H1 (cell line): ENCODE measurements around the gene INHBB. TPM values are rescaled to one million over a fixed set of nuclear protein-coding genes. Genes with fewer than 3 reads are reported as not detected.

ENCODE experiments used
- CTCF ChIA-PET: fragments of 300-600 bp; sonication (Branson Sonifier 250); formaldehyde crosslinking; loops from one replicate; lab custom pipeline; 2021; ENCODE audit not compliant: partially characterized antibody; lab: Charles Lee
- POLR2A ChIA-PET: fragments of 300-600 bp; sonication (Branson Sonifier 250); formaldehyde crosslinking; loops from one replicate; lab custom pipeline; 2021; ENCODE audit warnings: inconsistent platforms; ENCODE audit not compliant: partially characterized antibody; lab: Charles Lee
- DNase-seq, 2 experiments: peaks; one replicate each; pipeline versions ENCODE4 v3.0.0 to v3.0.0-alpha.2; 2010 to 2022; ENCODE audit warnings: low spot score in 2 of 2, low read depth in 1 of 2, mixed read lengths in 1 of 2
- FAIRE-seq: peaks from 2 replicates; lab custom pipeline; 2011; peaks lifted over from hg19 to GRCh38; lab: Jason Lieb, UNC
- H2AFZ ChIP-seq: 2 replicates; pipeline ENCODE4 v1.8.1; 2012; ENCODE audit warnings: low read length, inconsistent platforms
- H2AK5ac ChIP-seq: 2 replicates; pipeline ENCODE4 v1.6.1; 2013; ENCODE audit warnings: low read depth, low read length
- H2BK120ac ChIP-seq: replicated peaks from 2 replicates; pipeline ENCODE3; 2013; ENCODE audit warnings: low read depth, low read length, inconsistent platforms
- H2BK12ac ChIP-seq: 2 replicates; pipeline ENCODE4 v1.6.1; 2013; ENCODE audit warnings: low read depth, low read length
- H2BK15ac ChIP-seq: 2 replicates; pipeline ENCODE4 v1.6.1; 2013; ENCODE audit warnings: low read length
- H2BK20ac ChIP-seq: 2 replicates; pipeline ENCODE4 v1.6.1; 2013; ENCODE audit warnings: low read length
- H2BK5ac ChIP-seq: 2 replicates; pipeline ENCODE4 v1.6.1; 2013; ENCODE audit warnings: low read depth, low read length
- H3K14ac ChIP-seq: 2 replicates; pipeline ENCODE4 v1.6.1; 2013; ENCODE audit warnings: inconsistent platforms; ENCODE audit not compliant: insufficient read length
- H3K18ac ChIP-seq: 2 replicates; pipeline ENCODE4 v1.6.1; 2013; ENCODE audit warnings: low read length; ENCODE audit errors: extremely low read depth
- H3K23ac ChIP-seq: 2 replicates; pipeline ENCODE4 v1.6.1; 2013; ENCODE audit warnings: inconsistent platforms; ENCODE audit not compliant: insufficient read length
- H3K23me2 ChIP-seq: 2 replicates; pipeline ENCODE4 v1.6.1; 2013; ENCODE audit warnings: low read depth, low read length
- H3K27ac ChIP-seq: 2 replicates; pipeline ENCODE4 v1.6.1; 2011; ENCODE audit warnings: low read depth, low read length, inconsistent platforms
- H3K27me3 ChIP-seq, 4 experiments: replicated peaks in 1 of 4; 1 replicate in 1 of 4; 2 replicates in 3 of 4; pipeline versions ENCODE4 v1.6.1 to v1.8.1; 2011 to 2013; ENCODE audit warnings: low read length in 3 of 4, mild to moderate bottlenecking in 3 of 4, inconsistent platforms in 2 of 4, mixed read lengths in 2 of 4, moderate library complexity in 1 of 4; ENCODE audit not compliant: control insufficient read depth in 3 of 4, insufficient read depth in 3 of 4; ENCODE audit errors: extremely low read depth in 1 of 4
- H3K36me3 ChIP-seq, 4 experiments: 2 replicates each; pipeline versions ENCODE4 v1.6.1 to v1.8.1; 2011 to 2013; ENCODE audit warnings: mild to moderate bottlenecking in 4 of 4, low read length in 3 of 4, moderate library complexity in 2 of 4, control low read depth in 1 of 4, inconsistent platforms in 1 of 4; ENCODE audit not compliant: insufficient read depth in 4 of 4, control insufficient read depth in 2 of 4
- H3K4ac ChIP-seq: replicated peaks from 2 replicates; pipeline ENCODE3; 2013; ENCODE audit warnings: low read length, low read depth, mixed read lengths, inconsistent platforms; ENCODE audit not compliant: insufficient read length
- H3K4me1 ChIP-seq, 4 experiments: replicated peaks in 1 of 4; 1 replicate in 1 of 4; 2 replicates in 3 of 4; pipeline versions ENCODE4 v1.6.1 to v1.8.1; 2011 to 2013; ENCODE audit warnings: low read length in 3 of 4, inconsistent platforms in 2 of 4, mixed read lengths in 1 of 4; ENCODE audit not compliant: insufficient read depth in 4 of 4, control insufficient read depth in 3 of 4
- H3K4me2 ChIP-seq, 2 experiments: 2 replicates each; pipeline versions ENCODE4 v1.6.1 to v1.8.1; 2011 to 2013; ENCODE audit warnings: low read depth in 2 of 2, low read length in 2 of 2, control low read depth in 1 of 2, inconsistent platforms in 1 of 2, mild to moderate bottlenecking in 1 of 2; ENCODE audit not compliant: insufficient read depth in 1 of 2
- H3K4me3 ChIP-seq, 4 experiments: fragments of 200-600, 300-600 bp in 1 of 4; sonication (generic), shearing (Covaris generic), sonication (Bioruptor Twin) in 1 of 4; 2 replicates each; pipeline versions ENCODE4 v1.5.1 to v1.8.1; 2011 to 2016; ENCODE audit warnings: low read length in 4 of 4, low read depth in 3 of 4, control low read depth in 2 of 4, inconsistent platforms in 2 of 4, mild to moderate bottlenecking in 2 of 4, mixed read lengths in 1 of 4, moderate library complexity in 1 of 4; ENCODE audit not compliant: insufficient read depth in 2 of 4; ENCODE audit errors: extremely low read depth in 1 of 4
- H3K56ac ChIP-seq: replicated peaks from 2 replicates; pipeline ENCODE3; 2013; ENCODE audit warnings: low read depth, mild to moderate bottlenecking, mixed read lengths, low read length, inconsistent platforms; ENCODE audit not compliant: insufficient read length
- H3K79me1 ChIP-seq: 2 replicates; pipeline ENCODE4 v1.6.1; 2013; ENCODE audit warnings: low read depth, low read length, control low read depth
- H3K79me2 ChIP-seq, 2 experiments: 2 replicates each; pipeline versions ENCODE4 v1.6.1 to v1.8.1; 2012 to 2013; ENCODE audit warnings: low read length in 2 of 2, mild to moderate bottlenecking in 2 of 2, inconsistent platforms in 1 of 2; ENCODE audit not compliant: insufficient read depth in 2 of 2, control insufficient read depth in 1 of 2
- H3K9ac ChIP-seq, 4 experiments: replicated peaks in 1 of 4; 1 replicate in 1 of 4; 2 replicates in 3 of 4; pipeline versions ENCODE4 v1.6.1 to v1.8.1; 2011 to 2013; ENCODE audit warnings: low read depth in 3 of 4, low read length in 3 of 4, control low read depth in 2 of 4, mild to moderate bottlenecking in 2 of 4, moderate library complexity in 2 of 4, inconsistent platforms in 1 of 4; ENCODE audit errors: extremely low read depth in 1 of 4
- H3K9me3 ChIP-seq, 2 experiments: 2 replicates each; pipeline versions ENCODE4 v1.6.1 to v1.8.1; 2012 to 2013; ENCODE audit warnings: mild to moderate bottlenecking in 2 of 2, moderate library complexity in 2 of 2, control low read depth in 1 of 2, inconsistent platforms in 1 of 2, low read depth in 1 of 2, low read length in 1 of 2, mixed read lengths in 1 of 2; ENCODE audit not compliant: insufficient read depth in 2 of 2
- H4K20me1 ChIP-seq, 2 experiments: replicated peaks in 1 of 2; 2 replicates each; pipeline versions ENCODE3 to v1.8.1; 2011 to 2013; ENCODE audit warnings: inconsistent platforms in 2 of 2, low read length in 2 of 2, mild to moderate bottlenecking in 1 of 2; ENCODE audit not compliant: insufficient read depth in 2 of 2, control insufficient read depth in 1 of 2
- H4K5ac ChIP-seq: 2 replicates; pipeline ENCODE4 v1.6.1; 2013; ENCODE audit warnings: low read length, low read depth, mixed read lengths, inconsistent platforms; ENCODE audit not compliant: insufficient read length
- H4K8ac ChIP-seq: 2 replicates; pipeline ENCODE4 v1.8.0; 2013; ENCODE audit warnings: mild to moderate bottlenecking, moderate library complexity, low read length, inconsistent platforms; ENCODE audit not compliant: insufficient read depth; ENCODE audit errors: extremely low read depth
- H4K91ac ChIP-seq: replicated peaks from 2 replicates; pipeline ENCODE3; 2013; ENCODE audit warnings: low read length, mixed read lengths, inconsistent platforms; ENCODE audit not compliant: insufficient read length
- JUND ChIP-seq: IDR thresholded peaks from 2 replicates; pipeline ENCODE4 v1.6.1; 2011; ENCODE audit warnings: mild to moderate bottlenecking, improper control_type of control experiment, low read length
- KDM4A ChIP-seq: IDR thresholded peaks from one replicate; pipeline ENCODE4 v1.7.1; 2012; ENCODE audit warnings: low read depth, mild to moderate bottlenecking, moderate library complexity, low read length, inconsistent platforms; ENCODE audit not compliant: severe bottlenecking
- RXRA ChIP-seq: IDR thresholded peaks from 2 replicates; pipeline ENCODE4 v1.6.1; 2011; ENCODE audit warnings: low read depth, mild to moderate bottlenecking, low read length, moderate library complexity; ENCODE audit not compliant: insufficient read depth
- WGBS, 2 experiments: shearing (Covaris generic) in 1 of 2; methylation state at CpG; one replicate each; pipeline versions ENCODE4 v1.1.6 to v1.1.7; 2013 to 2015; ENCODE audit warnings: low lambda C conversion rate in 2 of 2, mixed read lengths in 2 of 2, inconsistent platforms in 1 of 2, low coverage in 1 of 2, missing lambda C conversion rate in 1 of 2; ENCODE audit not compliant: insufficient replicate concordance in 2 of 2, insufficient coverage in 1 of 2, insufficient read length in 1 of 2; ENCODE audit errors: extremely low coverage in 1 of 2, missing lambda C conversion rate in 1 of 2; 5-methylcytosine and 5-hydroxymethylcytosine counted together
- polyA plus RNA-seq, 7 experiments: library from polyadenylated mRNA; depleted of rRNA in 3 of 7; stranded (reverse) in 5 of 7; unstranded in 2 of 7; fragments of >200 nt in 5 of 7; fragments of 200-250 nt in 2 of 7; gene quantifications; 1 replicate in 5 of 7; 2 replicates in 1 of 7; 4 replicates in 1 of 7; pipeline versions ENCODE4 v1.2.1 to v1.2.3, GENCODE V29; 2011 to 2013; ENCODE audit warnings: missing spikeins in 2 of 7, mixed read lengths in 2 of 7
- total RNA-seq: library from RNA; stranded (reverse); fragmentation: NEBNext Ultra II Directional; extraction: Animal tissue kit (Norgen Biotek cat#: 25700); gene quantifications from 2 replicates; pipeline ENCODE4 v1.2.1, GENCODE V29; 2021

The INHBB gene
- total and polyA plus RNA-seq, 2 of the 8 experiments (the other 6 are each of a cell fraction or from before 2014, with no cell fraction given): 0.30 to 0.32 TPM

GRCh38 chr2:120338015-120338414 lies 7.9 kb upstream of the INHBB start:
- no peak overlapping the region for H3K4ac ChIP-seq
- TF ChIP-seq RXRA (no peak), KDM4A (no peak), JUND (no peak)
- TF ChIP-seq, all 59 proteins: peak for 0
- H3K4me3 ChIP-seq: no peak overlapping the region
- no peaks in the 10 kb centered on the region for H3K36me3 ChIP-seq
- peaks cover 0 to 2% (median 0%) of the 10 kb centered on the region in 4 experiments; a peak in 2 of 7 replicates for H3K4me1 ChIP-seq
- no peak overlapping the region for H4K5ac ChIP-seq
- H3K23me2 ChIP-seq: 0 out of 2 replicates have a peak, but pooled peaks cover 2% of the 10 kb centered on the region
- no peak overlapping the region for H3K23ac ChIP-seq
- no peak overlapping the region for H2AFZ ChIP-seq
- H4K8ac ChIP-seq: no peak overlapping the region
- WGBS, 2 experiments: 96% methylated on average over 1 of the region's 1 CpG; no CpG with 5 or more reads in 1 of the 2 experiments
- H3K56ac ChIP-seq: no peak overlapping the region
- no peak overlapping the region for H2BK20ac ChIP-seq
- H3K14ac ChIP-seq: no peak overlapping the region
- H3K18ac ChIP-seq: no peak overlapping the region
- no peak overlapping the region for H2BK5ac ChIP-seq
- ChIA-PET CTCF (interaction anchor here (1.6 to 2.3 kb wide), 2 partner anchors 22 to 47 kb away, joined by 3 to 6 read pairs; no protein-coding TSS in a partner anchor), POLR2A (no interaction called here)
- no peaks in the 10 kb centered on the region for H3K9me3 ChIP-seq
- H3K79me2 ChIP-seq: no peaks in the 10 kb centered on the region
- H2BK120ac ChIP-seq: no peak overlapping the region
- peaks cover 6 to 23% (median 16%) of the 10 kb centered on the region in 4 experiments for H3K27me3 ChIP-seq
- DNase-seq (no peak), FAIRE-seq (no peak)
- no peak overlapping the region for H3K9ac ChIP-seq
- H2AK5ac ChIP-seq: no peak overlapping the region
- no peak overlapping the region for H4K91ac ChIP-seq
- H3K79me1 ChIP-seq: no peaks in the 10 kb centered on the region
- no peak overlapping the region for H3K4me2 ChIP-seq
- no peak overlapping the region for H3K27ac ChIP-seq
- H2BK15ac ChIP-seq: no peak overlapping the region
- H4K20me1 ChIP-seq: no peaks in the 10 kb centered on the region
- H2BK12ac ChIP-seq: no peak overlapping the region
